Neural progenitor cell (in vitro differentiated cells): ENCODE data around the gene GNG3. TPM values are rescaled to one million over a fixed set of nuclear protein-coding genes. Genes with fewer than 3 reads are reported as not detected.
"Not testable (repeated sequence)": the region's sequence is repeated elsewhere in the genome, so short reads cannot be mapped to it uniquely, and the experiment has no call there.

Experiments used
- DNase-seq: peaks from one replicate; pipeline ENCODE4 v3.0.0-alpha.2; 2016; ENCODE audit warnings: low spot score
- H2AFZ ChIP-seq: fragments of 200-600 bp; sonication (generic); replicated peaks from 2 replicates; pipeline ENCODE4 v1.6.1; 2016; ENCODE audit warnings: antibody characterized with exemption
- H3F3A ChIP-seq: fragments of 200-600 bp; sonication (generic); 2 replicates; pipeline ENCODE4 v1.6.1; 2016; ENCODE audit warnings: antibody characterized with exemption, low read depth
- H3K27ac ChIP-seq: fragments of 200-600 bp; sonication (generic); 2 replicates; pipeline ENCODE4 v1.5.1; 2016; ENCODE audit warnings: mild to moderate bottlenecking
- H3K27me3 ChIP-seq: fragments of 200-600 bp; sonication (generic); 2 replicates; pipeline ENCODE4 v1.6.1; 2016; ENCODE audit warnings: mild to moderate bottlenecking, moderate library complexity
- H3K36me3 ChIP-seq: fragments of 200-600 bp; sonication (generic); 2 replicates; pipeline ENCODE4 v1.5.1; 2016
- H3K4me1 ChIP-seq: fragments of 200-600 bp; sonication (generic); 2 replicates; pipeline ENCODE4 v1.6.1; 2016; ENCODE audit warnings: mixed run types
- H3K4me2 ChIP-seq: fragments of 200-600 bp; sonication (generic); 2 replicates; pipeline ENCODE4 v1.6.1; 2016
- H3K4me3 ChIP-seq: fragments of 200-600 bp; sonication (generic); 2 replicates; pipeline ENCODE4 v1.5.1; 2016
- H3K79me2 ChIP-seq: fragments of 200-600 bp; sonication (generic); 2 replicates; pipeline ENCODE4 v1.6.1; 2016; ENCODE audit warnings: low read depth
- H3K9ac ChIP-seq: fragments of 200-600 bp; sonication (generic); 2 replicates; pipeline ENCODE4 v1.6.1; 2016
- H3K9me3 ChIP-seq: fragments of 200-600 bp; sonication (generic); 2 replicates; pipeline ENCODE4 v1.5.1; 2016; ENCODE audit warnings: low read depth
- H4K20me1 ChIP-seq: fragments of 200-600 bp; sonication (generic); 2 replicates; pipeline ENCODE4 v1.6.1; 2016; ENCODE audit warnings: low read depth
- H3K27ac Mint-ChIP-seq: 3 replicates; pipeline ENCODE4 v1.8.0; 2021; ENCODE audit warnings: mixed read lengths
- H3K27me3 Mint-ChIP-seq: 2 replicates; pipeline ENCODE4 v1.8.0; 2022; ENCODE audit warnings: low read depth, mild to moderate bottlenecking, inconsistent platforms, moderate library complexity, mixed read lengths; ENCODE audit not compliant: insufficient read depth
- H3K36me3 Mint-ChIP-seq: 3 replicates; pipeline ENCODE4 v1.8.0; 2021; ENCODE audit warnings: mixed read lengths
- H3K4me1 Mint-ChIP-seq: 3 replicates; pipeline ENCODE4 v1.8.0; 2021; ENCODE audit warnings: mixed read lengths
- H3K4me3 Mint-ChIP-seq: 3 replicates; pipeline ENCODE4 v1.8.0; 2021; ENCODE audit warnings: mild to moderate bottlenecking, moderate library complexity, mixed read lengths
- H3K9me3 Mint-ChIP-seq: 3 replicates; pipeline ENCODE4 v1.8.0; 2020; ENCODE audit warnings: mixed read lengths
- CTCF ChIP-seq: fragments of 200-600 bp; sonication (generic); IDR thresholded peaks from 2 replicates; pipeline ENCODE4 v1.5.1; 2017; ENCODE audit warnings: antibody characterized with exemption, mild to moderate bottlenecking
- EZH2 ChIP-seq: fragments of 200-600 bp; sonication (generic); IDR thresholded peaks from 2 replicates; pipeline ENCODE4 v1.6.1; 2017; ENCODE audit warnings: antibody characterized with exemption, mild to moderate bottlenecking, moderate library complexity
- EZH2phosphoT487 ChIP-seq: fragments of 200-600 bp; sonication (generic); IDR thresholded peaks from 2 replicates; pipeline ENCODE4 v1.6.1; 2017; ENCODE audit warnings: antibody characterized with exemption
- total RNA-seq: library from RNA; depleted of rRNA; stranded (reverse); fragments of >200 nt; gene quantifications from 2 replicates; pipeline ENCODE4 v1.2.3, GENCODE V29; 2015; ENCODE audit warnings: low replicate concordance

Gene GNG3
- total RNA-seq, 1 donor from 2014 or later: not detected

- Mint-ChIP-seq H3K27ac (peak overlapping the region; percentile 99), H3K36me3 (peaks cover 21% of the 10 kb centered on the region), H3K9me3 (no peaks in the 10 kb centered on the region), H3K4me1 (peaks cover 45% of the 10 kb centered on the region), H3K27me3 (peaks cover 12% of the 10 kb centered on the region), H3K4me3 (peak overlapping the region; percentile 93)
- no peak for TF ChIP-seq EZH2
- TF ChIP-seq EZH2phosphoT487: no peak
- TF ChIP-seq CTCF: no peak
- peak overlapping the region; percentile 98 for H3K27ac ChIP-seq
- no peaks in the 10 kb centered on the region for H3K9me3 ChIP-seq
- H3K4me2 ChIP-seq: peak overlapping the region; percentile 95
- peaks cover 12% of the 10 kb centered on the region for H3K36me3 ChIP-seq
- no peaks in the 10 kb centered on the region for H3K27me3 ChIP-seq
- H4K20me1 ChIP-seq: peaks cover 44% of the 10 kb centered on the region
- H2AFZ ChIP-seq: peak overlapping the region; percentile 96
- H3F3A ChIP-seq: peaks cover 48% of the 10 kb centered on the region
- H3K9ac ChIP-seq: no peak overlapping the region
- DNase-seq: peak; percentile 98
- peaks cover 86% of the 10 kb centered on the region for H3K79me2 ChIP-seq
- peaks cover 18% of the 10 kb centered on the region for H3K4me1 ChIP-seq
- H3K4me3 ChIP-seq: peak overlapping the region; percentile 79
These were observed 20.3 kb downstream of the GNG3 start for GRCh38 chr11:62727872-62728170.

- peaks cover 39% of the 10 kb centered on the region for H4K20me1 ChIP-seq
- peaks cover 10% of the 10 kb centered on the region for H3K27me3 Mint-ChIP-seq
- TF ChIP-seq EZH2phosphoT487: no peak
- TF ChIP-seq EZH2: no peak
- TF ChIP-seq CTCF: no peak
- peak within 1 kb of the TSS; percentile 96 for H2AFZ ChIP-seq
- no peaks in the 10 kb centered on the region for H3K9me3 ChIP-seq
- peaks cover 44% of the 10 kb centered on the region for H3K4me1 Mint-ChIP-seq
- peak; percentile 93 for DNase-seq
- H3F3A ChIP-seq: peaks cover 42% of the 10 kb centered on the region
- peak within 1 kb of the TSS; percentile 99 for H3K27ac Mint-ChIP-seq
- peak within 1 kb of the TSS; percentile 87 for H3K9ac ChIP-seq
- H3K36me3 ChIP-seq: peaks cover 10% of the 10 kb centered on the region
- H3K9me3 Mint-ChIP-seq: no peaks in the 10 kb centered on the region
- H3K4me3 ChIP-seq: peak within 1 kb of the TSS; percentile 79
- peak within 1 kb of the TSS; percentile 93 for H3K4me3 Mint-ChIP-seq
- peaks cover 85% of the 10 kb centered on the region for H3K79me2 ChIP-seq
- H3K4me2 ChIP-seq: peak within 1 kb of the TSS; percentile 95
- peaks cover 21% of the 10 kb centered on the region for H3K36me3 Mint-ChIP-seq
- H3K4me1 ChIP-seq: peaks cover 18% of the 10 kb centered on the region
- peak within 1 kb of the TSS; percentile 98 for H3K27ac ChIP-seq
- no peaks in the 10 kb centered on the region for H3K27me3 ChIP-seq
These were observed 20.9 kb downstream of the GNG3 start, which contains the start of gene TTC9C for GRCh38 chr11:62728171-62728988. TSS of gene TTC9C (plus strand) at chr11:62728486. CDS start at chr11:62728849, 363 bp downstream.

- Mint-ChIP-seq H3K36me3 (peaks cover 12% of the 10 kb centered on the region), H3K27ac (peak overlapping the region; percentile 42), H3K4me3 (peak overlapping the region; percentile 78), H3K27me3 (peaks cover 11% of the 10 kb centered on the region), H3K4me1 (peaks cover 27% of the 10 kb centered on the region)
- not testable (repeated sequence) for H3K36me3 ChIP-seq, H3K27me3 ChIP-seq, DNase-seq, H3K9me3 ChIP-seq, H3K9me3 Mint-ChIP-seq, H2AFZ ChIP-seq, H3K27ac ChIP-seq
- Histone ChIP-seq H3F3A (peaks cover 37% of the 10 kb centered on the region), H3K79me2 (peaks cover 68% of the 10 kb centered on the region), H3K4me1 (peaks cover 10% of the 10 kb centered on the region), H3K4me3 (peak overlapping the region; percentile 79), H3K9ac (peak overlapping the region; percentile 87), H4K20me1 (peaks cover 22% of the 10 kb centered on the region), H3K4me2 (peak overlapping the region; percentile 86)
These were observed 22.6 kb downstream of the GNG3 start for GRCh38 chr11:62730076-62730475.

GRCh38 chr11:62732830-62733229 lies 25.4 kb downstream of the GNG3 start:
- Mint-ChIP-seq H3K27ac (no peak overlapping the region), H3K9me3 (no peaks in the 10 kb centered on the region), H3K27me3 (peaks cover 5% of the 10 kb centered on the region), H3K36me3 (peaks cover 10% of the 10 kb centered on the region), H3K4me3 (no peak overlapping the region), H3K4me1 (peaks cover 16% of the 10 kb centered on the region)
- Histone ChIP-seq H3K4me2 (no peak overlapping the region), H3K27me3 (no peaks in the 10 kb centered on the region), H4K20me1 (peaks cover 5% of the 10 kb centered on the region), H3K79me2 (peaks cover 49% of the 10 kb centered on the region), H3K4me1 (peaks cover 7% of the 10 kb centered on the region), H3K27ac (no peak overlapping the region), H3K36me3 (peaks cover 7% of the 10 kb centered on the region), H3K9ac (no peak overlapping the region), H3K4me3 (no peak overlapping the region), H3K9me3 (no peaks in the 10 kb centered on the region), H2AFZ (no peak overlapping the region), H3F3A (peaks cover 12% of the 10 kb centered on the region)
- no peak for DNase-seq
- TF ChIP-seq CTCF (peak; percentile 27), EZH2 (no peak)
